Rectal smooth muscle tissue (tissue), 1 donor: Measurements from ENCODE around the gene COBL.

Experiments used
- H3K27ac ChIP-seq: one replicate; pipeline ENCODE4 v1.7.0; 2013; ENCODE audit warnings: low read depth, low read length, inconsistent platforms
- H3K27me3 ChIP-seq: one replicate; pipeline ENCODE4 v1.7.0; 2013; ENCODE audit warnings: low read length; ENCODE audit not compliant: control insufficient read depth, insufficient read depth
- H3K36me3 ChIP-seq: one replicate; pipeline ENCODE4 v1.7.0; 2013; ENCODE audit warnings: low read length; ENCODE audit not compliant: control insufficient read depth, insufficient read depth
- H3K4me1 ChIP-seq: one replicate; pipeline ENCODE4 v1.7.0; 2013; ENCODE audit warnings: low read length; ENCODE audit not compliant: control insufficient read depth, insufficient read depth
- H3K4me3 ChIP-seq: one replicate; pipeline ENCODE4 v1.7.0; 2013; ENCODE audit warnings: low read length
- H3K9ac ChIP-seq: one replicate; pipeline ENCODE4 v1.7.0; 2013; ENCODE audit warnings: low read length

The COBL gene

DNA sequence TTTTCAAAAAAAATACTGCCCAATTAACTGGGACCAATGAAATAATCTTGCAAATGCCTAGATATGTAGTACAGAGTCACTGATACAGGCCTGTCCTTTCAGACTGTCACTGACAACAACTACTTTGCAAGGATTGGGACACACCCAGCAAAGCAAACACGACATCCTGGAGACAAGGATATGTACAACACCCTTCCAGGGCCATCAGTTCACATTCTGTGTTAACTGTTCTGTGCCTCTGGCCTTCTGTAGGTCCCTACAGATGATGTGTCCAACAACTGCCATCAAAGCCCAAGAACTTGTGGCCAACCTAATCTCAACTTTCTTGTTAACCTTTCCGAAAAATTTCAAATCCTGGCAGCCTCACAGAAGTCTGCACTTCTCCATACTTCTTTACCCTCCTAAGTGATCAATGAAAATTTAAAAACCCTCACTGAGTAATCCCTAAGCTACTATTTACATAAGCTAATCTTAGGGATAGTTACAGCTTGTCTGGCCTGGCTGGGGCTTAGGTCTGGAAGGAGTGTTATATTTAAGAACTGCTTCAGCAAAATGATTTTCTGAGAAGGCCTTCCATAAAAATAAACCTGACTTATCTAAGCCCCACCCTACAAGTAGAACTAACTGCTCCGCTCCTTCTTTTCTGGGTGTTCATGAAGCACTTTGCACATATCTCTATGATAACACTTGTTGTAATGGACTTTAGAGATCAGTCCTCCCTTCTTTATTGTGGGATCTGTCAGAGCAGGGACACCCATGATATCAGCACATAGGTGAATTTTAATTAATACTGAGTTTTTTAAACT lies 21.0 kb downstream of the COBL start:
- Histone ChIP-seq H3K27me3 (no peaks in the 10 kb centered on the region), H3K4me1 (no peaks in the 10 kb centered on the region), H3K9ac (no peak overlapping the region), H3K4me3 (no peak overlapping the region), H3K36me3 (no peaks in the 10 kb centered on the region), H3K27ac (no peak overlapping the region)

DNA sequence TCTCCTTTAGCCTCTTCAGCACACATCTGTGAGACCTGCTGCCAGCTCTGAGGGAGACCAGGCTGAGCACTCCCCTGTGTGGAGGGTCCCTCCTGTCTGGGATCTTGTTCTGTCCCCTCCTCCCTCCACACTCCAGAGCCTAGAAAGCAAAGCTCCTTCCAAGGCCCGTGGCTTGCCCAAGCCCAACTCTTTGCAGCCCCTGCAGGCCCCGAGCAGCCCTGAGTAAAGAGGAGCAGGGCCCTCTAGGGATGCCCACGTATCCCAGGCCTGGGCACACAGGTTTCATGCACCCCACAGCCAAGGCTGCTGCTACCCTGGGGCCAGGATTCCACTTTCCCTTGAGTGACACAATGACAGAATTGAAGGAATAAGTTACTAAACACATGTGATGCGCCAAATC lies 24.0 kb downstream of the COBL start:
- no peaks in the 10 kb centered on the region for H3K27me3 ChIP-seq
- H3K4me3 ChIP-seq, result no peak overlapping the region
- no peaks in the 10 kb centered on the region for H3K4me1 ChIP-seq
- H3K9ac ChIP-seq, result no peak overlapping the region
- H3K27ac ChIP-seq, result no peak overlapping the region
- no peaks in the 10 kb centered on the region for H3K36me3 ChIP-seq

DNA sequence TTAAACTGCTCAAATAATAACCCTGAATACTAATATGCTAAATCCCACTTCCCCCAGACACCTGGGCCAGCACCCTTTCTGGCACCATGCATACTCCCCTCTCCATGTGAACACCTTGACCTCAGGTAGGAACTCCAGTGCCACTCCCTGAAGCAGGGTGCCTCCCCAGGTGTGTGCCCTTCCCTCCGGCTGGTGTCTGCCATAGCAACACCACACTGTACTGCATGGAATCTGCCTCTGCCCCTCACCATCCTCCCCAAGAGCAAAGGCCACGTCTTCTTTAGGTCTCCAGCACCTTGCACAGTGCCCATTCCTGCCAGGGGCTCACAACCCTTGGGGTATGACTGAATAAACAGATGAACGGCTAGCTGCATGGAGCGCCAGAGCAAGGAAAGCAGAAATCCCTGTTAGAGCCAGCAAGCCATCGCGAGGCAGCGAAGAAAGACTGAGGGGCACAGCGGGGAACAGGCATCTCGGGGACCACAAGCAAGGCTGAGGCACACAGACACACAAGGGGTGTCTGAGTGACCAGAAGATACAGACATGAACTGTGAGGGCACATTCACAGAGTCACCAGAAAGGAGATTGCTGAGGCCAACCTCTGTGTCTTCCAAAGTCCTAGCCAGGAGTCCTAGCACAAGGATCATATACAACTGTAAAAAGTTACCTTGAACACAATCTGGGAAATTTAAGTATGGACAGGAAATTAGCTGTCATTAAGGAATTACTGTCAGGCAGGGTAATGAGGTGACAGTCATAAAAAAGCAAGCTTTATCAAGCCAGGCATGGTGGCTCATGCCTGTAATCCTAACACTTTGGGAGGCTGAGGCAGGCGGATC lies 25.7 kb downstream of the COBL start:
- Histone ChIP-seq H3K4me1 (no peaks in the 10 kb centered on the region), H3K36me3 (no peaks in the 10 kb centered on the region), H3K27ac (no peak overlapping the region), H3K27me3 (no peaks in the 10 kb centered on the region), H3K9ac (no peak overlapping the region), H3K4me3 (no peak overlapping the region)

DNA sequence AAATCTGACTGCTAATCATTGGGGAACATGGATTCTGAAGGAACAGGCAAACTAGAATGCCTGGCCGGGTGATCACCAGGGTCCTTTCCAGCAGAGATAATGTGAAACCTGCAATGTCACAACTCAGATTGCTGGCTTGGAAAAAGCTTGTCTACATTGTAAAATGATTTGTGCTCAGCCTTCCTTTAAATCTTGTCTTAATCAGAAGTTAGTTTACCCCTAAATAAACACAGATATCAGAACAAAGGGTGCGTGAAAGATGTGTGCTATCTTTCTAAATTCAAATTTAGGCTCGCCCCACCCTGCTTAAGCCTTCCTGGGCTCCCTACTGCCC lies 26.3 kb downstream of the COBL start:
- Histone ChIP-seq H3K9ac (no peak overlapping the region), H3K27ac (no peak overlapping the region), H3K4me3 (no peak overlapping the region), H3K4me1 (no peaks in the 10 kb centered on the region), H3K27me3 (no peaks in the 10 kb centered on the region), H3K36me3 (no peaks in the 10 kb centered on the region)

DNA sequence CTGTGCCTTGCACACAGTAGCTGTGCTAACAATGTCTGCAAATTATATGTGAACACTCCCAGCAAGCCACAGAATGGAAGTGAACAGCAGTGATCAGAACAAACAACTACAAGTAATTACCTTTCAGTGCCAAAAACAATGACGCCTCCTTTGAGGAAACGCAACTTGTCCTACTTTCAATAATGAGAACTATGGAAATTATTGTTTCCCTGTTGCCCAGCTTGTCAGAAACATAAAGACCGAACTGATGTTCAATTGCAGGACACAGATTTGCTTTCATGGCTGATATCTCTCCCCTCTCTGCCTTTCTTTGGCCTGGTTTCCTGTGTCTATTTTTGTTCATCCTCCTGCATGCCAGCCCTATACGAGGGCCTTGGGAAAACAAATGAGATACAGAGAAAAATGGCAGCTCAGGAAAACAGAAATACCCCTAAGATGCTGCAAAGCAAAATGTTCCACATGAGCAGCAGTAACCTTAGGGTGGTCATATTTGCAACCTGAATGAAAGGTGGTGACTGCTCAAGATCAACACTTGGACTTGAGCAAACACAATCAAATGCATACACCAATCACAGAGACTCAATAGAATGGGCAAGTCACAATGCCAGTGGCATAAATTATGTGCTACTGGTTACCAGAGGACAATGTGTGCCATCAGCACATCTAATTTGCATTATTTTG lies 26.8 kb downstream of the COBL start:
- Histone ChIP-seq H3K27ac (no peak overlapping the region), H3K4me1 (no peaks in the 10 kb centered on the region), H3K9ac (no peak overlapping the region), H3K27me3 (no peaks in the 10 kb centered on the region), H3K36me3 (no peaks in the 10 kb centered on the region), H3K4me3 (no peak overlapping the region)

DNA sequence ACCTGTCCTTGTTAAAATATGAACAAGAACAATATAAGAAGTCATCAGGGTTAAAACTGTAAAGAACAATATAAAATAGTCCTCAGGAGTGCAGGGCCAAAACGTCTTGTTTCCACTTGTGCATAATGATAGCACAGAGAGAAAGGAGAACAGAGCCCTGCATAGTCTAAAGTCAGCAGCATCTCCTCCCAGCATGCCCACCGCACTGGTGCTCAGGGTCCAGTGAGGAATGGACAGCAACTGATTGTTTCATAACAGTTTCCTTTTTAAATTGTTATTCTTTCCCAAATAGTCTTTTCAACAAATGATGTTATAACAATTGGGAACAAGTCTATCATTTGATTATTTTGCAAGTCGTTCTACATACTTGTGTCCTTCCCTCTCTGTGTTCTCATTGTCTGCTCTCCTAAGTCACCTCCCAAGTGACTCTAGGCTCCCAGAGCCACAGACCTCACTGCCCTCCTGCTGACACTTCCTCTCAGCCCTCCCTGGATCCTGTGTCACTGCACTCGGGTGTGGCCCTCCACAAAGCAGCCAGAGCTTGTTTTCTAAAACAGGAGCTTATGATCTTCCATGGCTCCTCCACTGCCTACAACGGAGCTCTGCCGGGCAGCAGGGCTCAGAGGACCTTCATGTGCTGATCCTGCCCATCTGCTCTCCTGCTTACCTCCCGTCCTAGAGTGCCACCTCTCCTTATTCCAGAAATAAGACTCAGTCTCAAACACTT lies 27.6 kb downstream of the COBL start:
- Histone ChIP-seq H3K9ac (no peak overlapping the region), H3K4me3 (no peak overlapping the region), H3K27ac (no peak overlapping the region), H3K4me1 (no peaks in the 10 kb centered on the region), H3K27me3 (no peaks in the 10 kb centered on the region), H3K36me3 (no peaks in the 10 kb centered on the region)

DNA sequence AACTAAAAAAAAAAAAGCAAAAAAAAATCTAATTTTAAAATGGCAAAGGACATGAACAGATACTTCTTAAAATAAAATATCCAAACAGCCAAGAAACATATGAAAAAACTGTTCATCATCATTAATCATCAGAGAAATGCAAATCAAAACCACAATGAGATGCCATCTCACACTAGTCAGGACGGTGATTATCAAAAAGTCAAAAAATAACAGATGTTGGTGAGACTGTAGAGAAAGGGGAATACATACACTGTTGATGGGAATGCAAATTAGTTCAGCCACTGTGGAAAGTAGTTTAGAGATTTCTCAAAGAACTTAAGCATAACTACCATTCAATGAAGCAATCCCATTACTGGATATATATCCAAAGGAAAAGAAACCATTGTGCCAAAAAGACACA lies 30.2 kb downstream of the COBL start:
- H3K27ac ChIP-seq, result no peak overlapping the region

DNA sequence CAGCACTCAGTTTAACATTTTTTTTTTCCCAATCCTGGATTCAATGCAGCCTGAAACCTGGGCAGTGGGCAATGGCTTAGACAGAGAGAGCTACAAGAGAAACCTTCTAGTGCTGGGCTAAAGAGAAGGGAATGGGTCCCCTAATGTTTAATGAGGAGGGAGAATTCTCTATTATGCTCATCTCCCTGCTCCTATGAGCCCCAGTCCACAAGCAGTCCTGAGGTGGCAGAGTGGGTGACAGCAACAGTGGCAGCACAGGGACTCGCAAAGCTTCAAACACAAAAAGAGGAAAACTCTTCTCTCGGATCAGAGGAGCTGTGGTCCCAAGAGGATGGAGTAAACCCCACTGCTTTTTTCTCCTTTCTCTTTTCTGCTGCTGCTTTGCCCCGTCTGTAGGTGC lies 36.5 kb downstream of the COBL start:
- Histone ChIP-seq H3K9ac (no peak overlapping the region), H3K4me3 (no peak overlapping the region), H3K27me3 (no peaks in the 10 kb centered on the region), H3K27ac (no peak overlapping the region), H3K4me1 (no peaks in the 10 kb centered on the region), H3K36me3 (no peaks in the 10 kb centered on the region)

More for the DNA sequence above, 30.2 kb downstream of the COBL start:
- Histone ChIP-seq H3K4me1 (no peaks in the 10 kb centered on the region), H3K4me3 (no peak overlapping the region), H3K36me3 (no peaks in the 10 kb centered on the region), H3K9ac (no peak overlapping the region), H3K27me3 (no peaks in the 10 kb centered on the region)

DNA sequence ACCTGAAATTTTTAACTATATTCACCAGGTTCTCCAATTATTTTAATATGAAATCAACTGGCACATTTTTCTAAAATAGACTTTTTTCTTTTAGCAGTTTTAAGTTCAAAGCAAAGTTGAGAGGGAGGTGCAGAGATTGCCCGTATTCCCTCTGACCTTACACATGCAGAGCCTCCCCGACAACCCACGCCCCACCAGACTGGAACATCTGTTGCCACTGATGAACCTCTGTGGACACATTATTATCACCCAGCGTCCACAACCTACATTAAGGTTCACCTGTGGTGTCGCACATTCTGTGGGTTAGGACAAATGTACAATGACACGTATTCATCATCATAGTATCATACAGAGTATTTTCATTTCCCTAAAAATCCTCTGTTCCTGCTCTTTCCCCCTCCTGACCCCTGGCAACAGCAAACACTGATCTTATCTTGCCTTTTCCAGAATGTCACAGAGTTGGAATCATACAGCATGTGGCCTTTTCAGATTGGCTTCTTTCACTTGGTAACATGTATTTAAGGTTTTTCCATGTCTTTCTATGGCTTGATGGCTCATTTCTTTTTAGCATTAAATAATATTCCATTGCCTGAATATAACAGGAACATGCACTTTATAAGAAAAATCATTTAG lies 37.1 kb downstream of the COBL start:
- no peaks in the 10 kb centered on the region for H3K4me1 ChIP-seq
- no peaks in the 10 kb centered on the region for H3K36me3 ChIP-seq
- H3K9ac ChIP-seq, result no peak overlapping the region
- no peak overlapping the region for H3K27ac ChIP-seq
- no peaks in the 10 kb centered on the region for H3K27me3 ChIP-seq
- no peak overlapping the region for H3K4me3 ChIP-seq

DNA sequence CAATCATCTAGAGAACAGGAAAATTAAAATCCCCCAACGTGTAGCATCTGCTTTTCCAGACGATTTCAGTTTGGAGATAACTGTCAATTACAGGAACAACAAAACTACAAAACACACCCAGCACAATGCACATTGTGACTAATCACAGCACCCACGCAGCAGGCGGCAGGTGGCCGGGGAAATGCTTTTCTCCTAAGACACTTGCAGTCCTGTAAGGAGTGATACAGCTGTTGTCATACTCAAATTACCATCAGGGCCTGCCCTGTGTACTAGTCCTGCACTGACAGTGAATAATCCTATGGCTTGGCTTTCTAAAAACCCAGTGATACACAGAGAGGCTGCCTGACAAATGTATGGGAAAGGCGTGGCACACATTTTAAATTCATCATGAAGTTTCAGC lies 37.8 kb downstream of the COBL start:
- Histone ChIP-seq H3K4me1 (no peaks in the 10 kb centered on the region), H3K9ac (no peak overlapping the region)

DNA sequence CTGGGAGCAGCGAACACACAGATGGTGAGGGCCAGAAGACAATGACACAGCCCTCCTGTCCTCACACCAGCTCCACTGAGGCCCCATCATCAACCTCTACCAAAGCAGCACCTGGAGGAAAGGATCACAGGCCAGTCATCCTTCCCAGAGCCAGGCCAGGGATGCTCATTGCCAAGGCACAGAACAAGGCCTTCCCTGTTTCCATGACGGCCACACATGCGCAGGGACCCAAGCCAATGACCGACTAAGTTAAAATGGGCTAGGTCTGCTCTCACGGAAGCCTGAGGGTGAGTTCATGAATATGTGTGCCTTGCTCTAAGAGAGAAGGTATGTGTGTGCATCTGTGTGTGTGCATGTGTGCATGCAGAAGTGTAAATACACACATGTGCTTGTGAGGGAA lies 39.6 kb downstream of the COBL start:
- Histone ChIP-seq H3K36me3 (no peaks in the 10 kb centered on the region), H3K4me3 (no peak overlapping the region), H3K4me1 (no peaks in the 10 kb centered on the region), H3K27ac (no peak overlapping the region), H3K27me3 (no peaks in the 10 kb centered on the region), H3K9ac (no peak overlapping the region)

More for the DNA sequence above, 37.8 kb downstream of the COBL start:
- Histone ChIP-seq H3K27ac (no peak overlapping the region), H3K4me3 (no peak overlapping the region), H3K27me3 (no peaks in the 10 kb centered on the region), H3K36me3 (no peaks in the 10 kb centered on the region)
